Myocyte (in vitro differentiated cells): ENCODE measurements around the gene RUBCNL. TPM values are rescaled to one million over a fixed set of nuclear protein-coding genes. Genes with fewer than 3 reads are reported as not detected.
A peak's percentile ranks its signal among the peaks of the same experiment; 100 is the strongest.

Source experiments
- DNase-seq: peaks from one replicate; pipeline ENCODE4 v3.0.0-alpha.2; 2012; ENCODE audit warnings: low read depth
- total RNA-seq: library from RNA; depleted of rRNA; stranded (reverse); fragments of >200 nt; gene quantifications from 2 replicates; pipeline ENCODE4 v1.2.3, GENCODE V29; 2014

RUBCNL gene
- total RNA-seq, 1 donor from 2014 or later = 1.9 TPM

DNA sequence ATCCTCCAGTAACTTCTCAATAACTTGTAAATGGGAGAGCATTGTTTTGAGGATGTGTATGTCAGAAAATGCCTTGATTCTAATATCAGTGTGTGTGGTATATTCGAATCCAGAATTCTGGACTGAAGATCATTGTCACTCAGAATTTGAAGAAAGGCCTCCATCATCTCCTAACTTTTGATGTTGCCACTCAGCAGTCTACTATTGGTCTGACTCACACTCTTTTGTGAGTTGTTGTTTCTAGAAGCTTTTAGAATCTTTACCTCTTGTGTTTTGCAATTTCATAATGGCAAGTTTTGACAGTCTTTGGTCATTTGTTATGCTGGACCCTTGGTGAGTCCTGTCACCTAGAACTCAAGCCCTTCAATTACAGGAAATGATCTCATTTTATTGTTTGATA lies 77.0 kb downstream of the RUBCNL start:
- DNase-seq = no peak

DNA sequence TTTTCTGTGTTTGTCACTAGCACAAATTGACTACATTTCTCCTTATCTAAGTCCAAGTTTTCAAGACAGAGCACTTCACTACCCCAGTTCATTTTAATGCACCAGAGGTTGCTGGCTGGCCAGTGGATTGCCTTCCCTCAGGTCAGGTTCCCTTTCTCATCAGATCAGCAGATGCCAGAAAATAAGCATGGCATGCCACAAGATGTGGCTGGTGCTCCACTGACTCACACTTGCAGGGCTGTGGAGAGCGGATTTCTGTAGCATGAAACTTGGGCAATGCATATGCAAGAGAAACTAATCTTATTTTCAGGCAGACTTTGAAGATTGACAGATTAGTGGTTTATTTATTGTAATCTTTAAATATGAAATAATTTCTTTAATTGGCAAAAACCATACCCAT lies 79.5 kb downstream of the RUBCNL start:
- DNase-seq = peak; percentile 6

DNA sequence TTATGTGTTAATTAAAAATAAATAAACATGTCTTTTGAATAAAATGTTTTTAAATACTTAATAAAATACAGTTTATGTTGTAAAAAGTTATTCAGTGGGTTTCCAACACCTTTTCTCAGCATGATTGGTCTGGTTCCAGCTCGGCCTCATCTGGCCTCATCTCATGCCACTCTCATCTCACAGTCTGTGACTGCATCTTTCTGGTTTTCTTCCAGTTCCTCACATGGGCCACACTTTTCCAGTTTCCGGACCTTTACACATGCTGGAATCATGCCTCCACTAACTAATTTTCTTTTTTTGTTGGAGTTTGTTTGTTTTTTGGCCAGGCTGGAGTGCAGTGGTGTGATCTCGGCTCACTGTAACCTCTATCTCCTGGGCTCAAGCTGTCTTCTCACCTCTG lies 82.5 kb downstream of the RUBCNL start:
- no peak for DNase-seq

DNA sequence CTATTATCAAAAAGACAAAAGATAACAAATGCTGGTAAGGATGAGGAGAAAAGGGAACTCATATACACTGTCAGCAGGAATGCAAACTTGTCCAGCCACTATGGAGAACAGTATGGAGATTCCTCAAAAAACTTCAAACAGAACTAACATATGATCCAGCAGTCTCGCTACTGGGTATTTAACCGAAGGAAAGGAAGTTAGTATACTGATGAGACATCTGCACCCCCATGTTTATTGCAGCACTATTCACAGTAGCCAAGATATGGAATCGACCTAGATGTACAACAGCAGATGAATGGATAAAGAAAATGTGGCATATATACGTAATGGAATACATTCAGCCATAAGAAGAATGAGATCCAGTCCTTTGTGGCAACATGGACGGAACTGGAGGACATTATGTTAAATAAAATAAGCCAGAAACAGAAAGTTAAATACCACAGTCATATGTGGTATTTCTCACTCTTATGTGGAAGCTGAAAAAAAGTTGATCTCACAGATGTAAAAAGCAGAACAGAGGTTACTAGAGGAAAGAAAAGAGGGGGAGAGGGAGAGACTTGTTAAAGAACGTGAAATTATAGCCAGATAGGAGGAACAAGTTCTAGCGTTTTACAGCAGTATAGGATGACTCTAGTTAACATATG lies 83.2 kb downstream of the RUBCNL start:
- DNase-seq = no peak

DNA sequence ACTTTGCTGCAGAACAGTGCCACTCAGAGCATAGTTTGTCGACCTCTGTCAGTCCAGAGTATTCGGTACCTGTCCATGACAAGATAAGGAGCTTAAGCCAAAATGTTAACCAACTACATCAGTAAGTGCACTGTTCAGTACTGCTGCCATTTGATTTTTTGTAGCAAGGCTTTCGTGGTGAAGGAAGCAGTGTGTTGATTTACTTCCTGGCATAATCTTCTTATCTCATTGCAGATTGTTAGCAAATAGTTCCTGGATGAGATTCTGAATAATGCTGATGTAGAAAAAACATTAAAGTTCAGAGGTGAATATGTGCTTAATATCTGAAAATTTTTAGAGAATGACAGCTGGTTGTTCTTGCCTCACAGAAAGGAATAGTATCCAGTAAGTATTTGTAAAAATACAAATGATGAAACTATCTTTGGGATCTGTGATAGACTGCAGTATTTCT lies 89.7 kb downstream of the RUBCNL start:
- DNase-seq = no peak

DNA sequence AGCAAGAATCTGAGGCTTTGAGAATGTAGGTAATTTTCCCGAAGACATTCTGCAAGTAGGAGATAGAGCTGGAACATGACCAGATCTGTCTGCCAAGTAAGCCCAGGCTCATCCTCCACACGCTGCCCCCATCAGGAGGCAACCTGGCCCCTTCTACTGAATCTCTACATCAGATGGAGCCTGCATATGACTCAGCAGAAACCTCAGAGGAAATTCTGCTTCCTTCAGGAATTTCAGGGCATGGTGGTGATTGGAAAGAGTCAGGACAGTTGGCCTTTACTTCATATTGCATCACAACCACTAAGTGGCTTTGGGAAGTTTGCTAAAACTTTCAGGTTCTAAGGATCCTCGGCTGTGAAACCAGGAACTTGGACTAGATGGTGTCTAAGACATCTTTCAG lies 90.1 kb downstream of the RUBCNL start:
- DNase-seq = peak; percentile 31

DNA sequence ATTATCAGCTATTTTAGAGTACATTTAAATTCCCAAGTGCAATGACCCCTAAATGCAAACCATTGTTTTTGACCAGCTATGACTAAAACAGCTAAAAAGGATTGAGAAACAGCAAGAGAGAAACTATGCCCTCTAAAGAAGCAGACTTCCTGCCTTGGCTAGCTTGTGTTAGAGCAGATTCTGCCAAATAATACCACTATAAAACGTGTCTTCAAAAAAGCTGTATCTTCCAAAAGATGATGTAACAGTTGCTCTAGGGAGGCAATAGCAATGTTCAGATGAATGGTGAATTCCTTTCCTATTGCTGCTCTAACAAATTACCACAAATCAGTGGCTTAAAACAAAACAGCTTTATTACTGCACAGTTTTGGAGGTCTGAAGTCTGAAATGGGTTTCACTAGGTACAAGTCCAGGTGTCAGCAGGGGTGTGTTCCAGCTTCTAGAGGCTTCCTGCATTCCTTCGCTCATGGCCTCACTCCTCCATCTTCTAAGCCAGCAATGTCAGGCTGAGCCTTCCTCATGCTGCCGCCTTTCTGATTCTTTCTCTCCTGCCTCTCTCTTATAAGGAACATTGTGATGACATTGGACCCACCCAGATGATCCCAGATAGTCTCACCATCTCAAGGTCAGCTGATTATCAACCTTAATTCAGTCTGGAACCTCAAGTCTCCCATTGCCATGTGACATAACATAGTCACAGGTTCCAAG lies 90.8 kb downstream of the RUBCNL start:
- peak; percentile 42 for DNase-seq

DNA sequence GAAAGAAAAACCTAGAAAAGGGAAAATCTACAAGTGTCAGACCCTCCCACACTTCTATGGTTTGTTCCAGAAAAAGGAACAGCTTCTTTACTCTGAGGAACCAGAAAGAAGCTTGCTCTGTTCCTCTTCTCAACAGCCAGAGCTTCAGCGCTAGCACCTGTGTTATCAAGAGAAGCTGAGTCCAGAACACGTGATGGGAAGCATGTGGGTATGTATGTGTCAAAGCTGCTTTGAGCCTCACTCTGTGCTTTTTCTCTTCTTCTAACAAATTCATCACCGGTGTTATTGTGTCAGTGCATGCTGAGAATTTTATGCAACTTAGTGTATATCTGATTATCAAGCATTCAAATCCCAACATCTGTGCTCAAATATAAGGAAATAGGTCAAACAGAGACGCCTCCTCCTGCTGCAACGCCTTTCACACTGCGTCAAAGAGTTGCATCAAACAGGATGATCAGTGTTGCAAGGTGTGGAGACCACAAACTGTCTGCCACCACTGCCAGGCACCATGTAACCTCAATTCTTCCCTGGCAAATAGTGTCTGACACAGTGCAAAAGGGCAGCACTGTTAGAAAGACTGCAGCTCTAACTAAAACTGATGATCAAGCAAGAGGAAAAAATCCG lies 91.4 kb downstream of the RUBCNL start:
- DNase-seq = no peak

DNA sequence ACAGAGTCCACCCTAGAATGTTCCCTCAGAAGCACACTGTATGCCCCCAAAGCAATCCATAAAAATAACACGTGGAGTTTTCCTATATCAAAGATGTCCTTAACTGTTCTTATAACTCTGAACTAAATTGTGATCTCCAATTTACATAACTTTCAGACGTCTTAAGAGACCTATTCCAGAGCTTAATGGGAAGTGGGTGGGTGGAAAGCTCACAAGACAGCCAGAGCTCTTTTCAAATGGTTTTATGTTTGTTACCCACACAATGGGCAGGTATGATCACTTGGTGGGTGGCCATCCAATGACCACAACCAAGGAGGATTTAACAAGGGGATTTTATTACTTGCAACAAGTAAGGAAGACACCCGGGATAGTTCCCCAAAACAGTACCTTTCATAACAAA lies 93.6 kb downstream of the RUBCNL start:
- DNase-seq = no peak

Other genes starting within 250 kb of the RUBCNL start
- not detected in 2 replicates for gene LCP1, start 205.1 kb downstream of the RUBCNL start, total RNA-seq
- gene LRRC63, start 175.3 kb downstream of the RUBCNL start, total RNA-seq = not detected in 2 replicates
- 9.9 and 11.8 TPM in 2 replicates for gene LRCH1, start 165.9 kb upstream of the RUBCNL start, total RNA-seq